ENCODE data around the gene NYAP2.

The NYAP2 gene

DNA sequence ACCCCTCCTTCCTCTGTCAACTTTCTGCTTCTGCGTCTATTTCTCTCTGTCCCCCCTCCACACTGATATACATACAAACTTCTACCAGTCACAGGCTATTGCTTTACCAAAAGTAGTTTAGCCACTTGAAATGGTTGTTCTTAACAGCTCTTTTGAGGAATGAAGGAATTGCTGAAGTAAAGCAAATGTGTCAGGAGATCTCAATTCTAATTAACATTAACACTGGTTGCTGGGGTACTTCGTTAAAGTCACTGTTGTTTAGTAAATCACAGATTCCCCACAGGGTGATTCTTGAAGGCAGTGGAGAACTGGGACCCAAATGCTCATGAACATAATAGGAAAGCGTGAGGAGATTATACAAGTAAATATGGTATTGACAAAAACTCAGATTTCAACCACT is 232.8 kb downstream of the NYAP2 start:
- H3K9ac ChIP-seq, result no peak overlapping the region
- H3K9me3 ChIP-seq, result no peaks in the 10 kb centered on the region
- no peak for TF ChIP-seq Cebpa-rat (IDR thresholded peaks at IDR 0.05)
- no peak overlapping the region for H3K27ac ChIP-seq
- peaks cover 22% of the 10 kb centered on the region for H3K4me1 ChIP-seq
- peak overlapping the region; percentile 64 for H3K4me2 ChIP-seq
- no peaks in the 10 kb centered on the region for H3K36me3 ChIP-seq
- H4K20me1 ChIP-seq, result no peaks in the 10 kb centered on the region
- H3K4me3 ChIP-seq, result no peak overlapping the region
- H3K27me3 ChIP-seq, result no peaks in the 10 kb centered on the region

DNA sequence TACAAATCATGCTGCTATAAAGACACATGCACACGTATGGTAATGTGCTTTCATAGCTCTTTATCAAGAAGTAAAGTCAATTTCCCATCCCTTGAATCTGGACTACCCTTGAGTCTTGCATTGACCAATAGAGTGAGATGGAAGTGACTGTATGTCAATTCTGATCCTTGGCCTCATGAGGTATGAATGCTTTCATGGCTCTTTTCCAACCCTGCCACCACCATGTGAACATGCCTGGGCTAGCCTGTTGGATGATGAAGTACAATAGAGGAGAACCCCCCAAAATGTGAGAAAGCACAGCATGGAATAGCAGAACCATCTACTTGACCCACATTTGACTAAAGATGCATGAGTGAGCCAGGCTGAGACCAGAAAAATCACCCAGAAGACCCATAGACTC is 237.0 kb downstream of the NYAP2 start:
- no peak overlapping the region for H3K4me3 ChIP-seq
- peaks cover 8% of the 10 kb centered on the region for H3K4me1 ChIP-seq
- no peak overlapping the region for H3K4me2 ChIP-seq
- H4K20me1 ChIP-seq, result no peaks in the 10 kb centered on the region
- no peaks in the 10 kb centered on the region for H3K27me3 ChIP-seq
- no peak for TF ChIP-seq Cebpa-rat (IDR thresholded peaks at IDR 0.05)
- no peaks in the 10 kb centered on the region for H3K36me3 ChIP-seq
- no peak overlapping the region for H3K9ac ChIP-seq
- H3K27ac ChIP-seq, result no peak overlapping the region
- H3K9me3 ChIP-seq, result no peaks in the 10 kb centered on the region

DNA sequence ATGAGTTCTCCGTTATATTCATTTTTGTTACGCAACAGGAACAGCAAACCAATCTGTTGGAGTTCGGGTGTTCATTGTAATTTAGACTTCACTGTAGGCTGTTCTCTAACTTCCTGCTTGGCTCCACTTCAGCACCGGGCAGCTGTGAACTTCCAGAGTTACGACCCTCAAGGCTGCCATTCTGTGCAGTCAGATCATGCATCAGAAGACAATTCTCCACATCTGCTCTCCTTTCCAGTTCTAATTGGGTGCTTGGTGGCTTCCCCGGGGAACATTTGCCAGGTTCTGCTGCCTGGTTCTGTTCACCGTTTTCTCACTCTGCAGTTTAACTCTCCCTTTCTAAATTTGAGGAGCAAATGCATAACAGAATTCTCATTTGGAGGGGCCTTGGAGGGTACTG is 237.7 kb downstream of the NYAP2 start:
- TF ChIP-seq Cebpa-rat (IDR thresholded peaks at IDR 0.05), result no peak
- Histone ChIP-seq H3K4me3 (no peak overlapping the region), H3K4me1 (peaks cover under 1% of the 10 kb centered on the region), H3K4me2 (no peak overlapping the region), H4K20me1 (no peaks in the 10 kb centered on the region), H3K27me3 (no peaks in the 10 kb centered on the region), H3K27ac (no peak overlapping the region), H3K9ac (no peak overlapping the region), H3K9me3 (no peaks in the 10 kb centered on the region), H3K36me3 (no peaks in the 10 kb centered on the region)

DNA sequence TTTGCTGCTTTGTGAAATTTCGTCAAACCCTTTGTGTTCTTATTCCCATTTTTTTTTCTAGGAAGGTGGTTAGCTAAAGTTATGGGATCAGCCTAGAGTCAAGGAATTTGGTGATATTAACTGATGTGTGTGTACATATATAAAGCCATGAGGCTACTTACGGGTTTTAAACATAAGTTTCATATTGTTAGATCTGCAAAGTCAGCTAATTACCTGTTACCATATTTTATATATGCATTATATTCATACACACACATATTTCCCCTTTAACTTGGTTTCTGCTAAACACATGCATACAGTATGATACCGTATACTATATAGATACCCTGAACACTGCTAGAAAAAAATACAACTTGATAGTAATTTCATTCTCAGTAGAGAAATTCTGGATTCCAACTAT is 241.0 kb downstream of the NYAP2 start:
- Histone ChIP-seq H3K27me3 (no peaks in the 10 kb centered on the region), H4K20me1 (no peaks in the 10 kb centered on the region), H3K36me3 (no peaks in the 10 kb centered on the region), H3K4me2 (no peak overlapping the region), H3K27ac (no peak overlapping the region), H3K4me3 (no peak overlapping the region), H3K9me3 (0 out of 2 replicates have a peak, but pooled peaks cover 3% of the 10 kb centered on the region), H3K9ac (no peak overlapping the region), H3K4me1 (no peaks in the 10 kb centered on the region)
- no peak for TF ChIP-seq Cebpa-rat (IDR thresholded peaks at IDR 0.05)

DNA sequence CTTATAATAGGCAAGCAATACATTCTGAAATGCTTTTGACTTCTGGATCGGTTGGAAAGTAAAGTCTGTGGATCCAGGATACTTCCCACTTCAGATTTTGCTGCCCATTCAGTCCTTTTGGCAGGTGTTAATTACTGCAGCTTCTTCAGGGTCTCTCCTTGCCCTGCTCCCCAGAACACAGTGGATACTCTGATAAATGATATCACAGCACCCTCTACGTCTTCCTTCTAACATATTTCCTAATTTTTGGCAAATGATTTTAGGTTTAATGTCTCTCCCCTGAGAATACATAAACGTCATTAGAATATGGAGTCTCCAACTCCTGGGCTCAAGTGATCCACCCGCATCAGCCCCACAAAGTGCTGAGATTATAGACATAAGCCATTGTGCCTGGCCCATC is 249.8 kb downstream of the NYAP2 start:
- H3K9ac ChIP-seq, result no peak overlapping the region
- 0 out of 2 replicates have a peak, but pooled peaks cover 3% of the 10 kb centered on the region for H3K9me3 ChIP-seq
- no peaks in the 10 kb centered on the region for H3K36me3 ChIP-seq
- no peaks in the 10 kb centered on the region for H4K20me1 ChIP-seq
- TF ChIP-seq Cebpa-rat (IDR thresholded peaks at IDR 0.05), result no peak
- no peak overlapping the region for H3K4me3 ChIP-seq
- no peaks in the 10 kb centered on the region for H3K4me1 ChIP-seq
- H3K27me3 ChIP-seq, result no peaks in the 10 kb centered on the region
- H3K27ac ChIP-seq, result no peak overlapping the region
- H3K4me2 ChIP-seq, result no peak overlapping the region

DNA sequence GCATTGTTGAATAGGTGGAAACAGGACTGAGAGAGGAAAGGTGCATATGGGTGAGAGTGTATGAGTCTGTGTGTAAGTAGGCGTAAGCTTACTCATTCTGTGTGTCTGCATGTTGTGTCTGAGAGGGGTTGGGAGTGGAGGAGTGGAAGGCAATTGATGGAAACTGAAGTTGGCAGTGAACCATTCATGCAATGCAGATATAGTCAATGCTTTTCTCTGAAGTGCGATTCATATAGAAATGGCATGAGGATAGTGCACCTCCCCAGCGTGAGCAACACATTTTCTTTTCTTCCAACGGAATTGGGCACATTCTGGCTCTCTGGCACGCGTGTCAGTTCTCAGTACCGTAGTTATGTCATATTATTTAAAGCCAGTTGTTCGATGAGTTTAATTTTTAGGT is 250.5 kb downstream of the NYAP2 start:
- Histone ChIP-seq H4K20me1 (no peaks in the 10 kb centered on the region), H3K36me3 (no peaks in the 10 kb centered on the region), H3K9me3 (no peaks in the 10 kb centered on the region), H3K27ac (no peak overlapping the region), H3K4me2 (no peak overlapping the region), H3K4me1 (no peaks in the 10 kb centered on the region), H3K9ac (no peak overlapping the region), H3K4me3 (no peak overlapping the region), H3K27me3 (no peaks in the 10 kb centered on the region)
- no peak for TF ChIP-seq Cebpa-rat (IDR thresholded peaks at IDR 0.05)

DNA sequence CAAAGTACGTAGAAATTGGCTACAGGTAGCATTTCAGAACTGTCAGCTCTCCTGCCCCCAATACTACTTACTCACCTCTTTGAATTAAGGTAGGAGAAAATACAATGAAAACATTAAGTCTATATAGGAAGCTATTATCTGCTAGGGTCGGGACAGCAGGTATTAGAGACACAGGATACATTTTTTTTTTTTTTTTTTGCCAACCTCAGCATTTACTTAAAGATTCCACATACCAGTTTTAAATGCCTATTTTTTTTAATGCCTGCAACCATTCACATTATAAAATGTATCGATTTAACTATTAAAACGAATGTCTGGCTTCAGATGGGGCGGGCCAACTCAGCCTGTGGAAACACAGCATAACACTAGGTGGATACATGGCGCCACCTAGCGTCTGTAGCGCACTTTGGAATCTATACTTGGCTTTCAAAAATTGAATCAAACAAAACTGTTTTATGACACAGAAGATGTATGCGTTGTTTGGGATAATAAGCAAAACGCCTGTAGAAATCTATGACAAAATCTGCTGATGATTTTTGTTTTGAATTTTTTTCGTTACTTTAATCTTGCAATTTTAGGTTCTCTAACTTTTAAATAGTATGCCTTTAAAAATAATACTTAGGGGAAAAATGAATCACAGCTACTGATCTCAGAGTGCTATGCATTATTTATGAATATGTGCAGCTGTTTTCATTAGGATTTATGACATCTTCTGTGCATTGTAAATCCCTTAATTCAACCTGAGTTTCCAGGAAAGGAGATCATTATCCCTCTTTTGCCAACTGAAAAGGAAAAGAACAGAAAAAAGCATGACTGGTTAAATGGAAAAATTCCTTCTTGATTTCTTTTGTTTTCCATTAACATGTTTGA is 261.0 kb downstream of the NYAP2 start:
- H3K9ac ChIP-seq, result no peak overlapping the region
- H3K36me3 ChIP-seq, result no peaks in the 10 kb centered on the region
- no peaks in the 10 kb centered on the region for H3K9me3 ChIP-seq
- no peak overlapping the region for H3K4me3 ChIP-seq
- H4K20me1 ChIP-seq, result no peaks in the 10 kb centered on the region
- no peak for TF ChIP-seq Cebpa-rat (IDR thresholded peaks at IDR 0.05)
- H3K27me3 ChIP-seq, result no peaks in the 10 kb centered on the region
- no peak overlapping the region for H3K4me2 ChIP-seq
- H3K27ac ChIP-seq, result no peak overlapping the region
- H3K4me1 ChIP-seq, result no peaks in the 10 kb centered on the region

DNA sequence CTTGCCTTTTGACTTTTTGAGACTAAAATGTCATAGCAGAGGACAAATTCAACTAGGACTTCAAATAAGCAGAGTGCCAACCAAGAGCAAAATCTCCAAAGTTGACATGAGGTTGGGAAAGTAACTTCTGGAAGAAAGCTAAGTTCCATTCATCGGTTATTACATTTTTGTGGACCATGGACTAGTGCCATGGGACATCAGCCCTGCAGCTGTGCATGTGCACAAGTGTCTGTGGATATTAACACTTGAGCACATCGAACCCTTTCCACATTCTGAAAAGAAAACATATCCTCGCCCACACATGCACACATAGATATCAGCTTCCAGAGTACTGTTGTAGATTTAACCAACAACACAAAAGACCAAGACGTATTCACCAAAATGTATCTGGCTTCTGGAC is 262.6 kb downstream of the NYAP2 start:
- no peak for TF ChIP-seq Cebpa-rat (IDR thresholded peaks at IDR 0.05)
- H3K4me1 ChIP-seq, result no peaks in the 10 kb centered on the region
- H4K20me1 ChIP-seq, result no peaks in the 10 kb centered on the region
- H3K4me3 ChIP-seq, result no peak overlapping the region
- no peaks in the 10 kb centered on the region for H3K36me3 ChIP-seq
- H3K4me2 ChIP-seq, result no peak overlapping the region
- H3K27me3 ChIP-seq, result no peaks in the 10 kb centered on the region
- no peak overlapping the region for H3K27ac ChIP-seq
- H3K9me3 ChIP-seq, result no peaks in the 10 kb centered on the region
- H3K9ac ChIP-seq, result no peak overlapping the region

DNA sequence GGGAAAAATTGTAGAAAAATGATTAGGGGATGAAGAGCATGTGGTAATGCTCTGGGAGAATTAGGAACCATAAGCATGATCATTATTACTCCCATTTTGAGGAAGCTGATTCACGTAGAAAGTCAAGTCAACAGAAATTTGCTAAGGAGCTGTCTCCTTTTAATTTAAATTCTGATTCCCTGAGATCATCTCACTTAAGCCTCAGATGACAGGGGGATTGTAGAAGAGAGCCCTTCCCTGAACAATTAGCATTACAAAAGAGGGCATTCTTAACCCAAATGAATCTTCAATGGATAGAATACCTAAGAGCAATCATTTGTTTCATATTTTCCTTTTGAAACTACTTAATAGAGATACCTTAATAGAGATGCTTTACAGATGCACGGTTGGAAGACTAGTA is 267.9 kb downstream of the NYAP2 start:
- Histone ChIP-seq H3K4me1 (no peaks in the 10 kb centered on the region), H3K27ac (no peak overlapping the region), H3K4me3 (no peak overlapping the region), H3K4me2 (no peak overlapping the region), H3K27me3 (no peaks in the 10 kb centered on the region), H3K9ac (no peak overlapping the region), H3K36me3 (no peaks in the 10 kb centered on the region), H3K9me3 (no peaks in the 10 kb centered on the region), H4K20me1 (no peaks in the 10 kb centered on the region)
- no peak for TF ChIP-seq Cebpa-rat (IDR thresholded peaks at IDR 0.05)

DNA sequence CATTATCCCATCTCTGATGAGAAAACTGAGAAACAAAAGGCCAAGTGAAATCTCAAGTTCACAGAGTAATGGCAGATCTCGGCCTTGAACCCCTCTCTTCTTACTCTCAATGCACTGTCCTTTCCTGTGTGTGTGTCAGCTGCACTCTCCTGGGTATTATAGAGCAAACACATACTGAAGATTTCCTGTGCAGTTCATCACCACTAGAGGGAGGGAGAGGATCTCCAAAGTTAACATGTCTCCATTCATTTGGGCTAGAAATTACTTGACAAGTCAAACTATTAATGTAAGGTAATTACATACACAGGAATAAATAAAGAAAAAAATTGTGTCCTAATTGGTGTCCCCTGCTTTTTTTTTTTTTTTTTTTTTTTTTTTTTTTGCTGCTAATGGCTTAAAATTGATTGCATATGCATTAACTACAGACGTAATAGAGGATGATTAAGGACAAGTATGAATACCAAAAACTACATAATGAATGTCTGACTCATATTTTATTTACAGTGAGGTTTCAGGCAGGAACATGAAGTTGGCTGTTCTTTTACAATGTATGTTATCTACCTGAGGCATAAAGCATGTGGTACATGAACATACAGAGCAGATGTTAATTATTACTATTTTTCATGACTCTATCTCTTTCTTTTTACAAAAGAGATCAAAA is 269.2 kb downstream of the NYAP2 start:
- Histone ChIP-seq H3K4me1 (no peaks in the 10 kb centered on the region), H3K4me3 (no peak overlapping the region), H3K27ac (no peak overlapping the region), H3K27me3 (no peaks in the 10 kb centered on the region), H3K9me3 (no peaks in the 10 kb centered on the region), H4K20me1 (no peaks in the 10 kb centered on the region), H3K36me3 (no peaks in the 10 kb centered on the region), H3K9ac (no peak overlapping the region), H3K4me2 (no peak overlapping the region)
- TF ChIP-seq Cebpa-rat (IDR thresholded peaks at IDR 0.05), result no peak
